ENCODE measurements around the gene CDH3. TPM values are rescaled to one million over a fixed set of nuclear protein-coding genes. Genes with fewer than 3 reads are reported as not detected.

Gene CDH3
- total and polyA plus RNA-seq, 8 donors: 0.30 to 5.2 (median 1.2) TPM

DNA sequence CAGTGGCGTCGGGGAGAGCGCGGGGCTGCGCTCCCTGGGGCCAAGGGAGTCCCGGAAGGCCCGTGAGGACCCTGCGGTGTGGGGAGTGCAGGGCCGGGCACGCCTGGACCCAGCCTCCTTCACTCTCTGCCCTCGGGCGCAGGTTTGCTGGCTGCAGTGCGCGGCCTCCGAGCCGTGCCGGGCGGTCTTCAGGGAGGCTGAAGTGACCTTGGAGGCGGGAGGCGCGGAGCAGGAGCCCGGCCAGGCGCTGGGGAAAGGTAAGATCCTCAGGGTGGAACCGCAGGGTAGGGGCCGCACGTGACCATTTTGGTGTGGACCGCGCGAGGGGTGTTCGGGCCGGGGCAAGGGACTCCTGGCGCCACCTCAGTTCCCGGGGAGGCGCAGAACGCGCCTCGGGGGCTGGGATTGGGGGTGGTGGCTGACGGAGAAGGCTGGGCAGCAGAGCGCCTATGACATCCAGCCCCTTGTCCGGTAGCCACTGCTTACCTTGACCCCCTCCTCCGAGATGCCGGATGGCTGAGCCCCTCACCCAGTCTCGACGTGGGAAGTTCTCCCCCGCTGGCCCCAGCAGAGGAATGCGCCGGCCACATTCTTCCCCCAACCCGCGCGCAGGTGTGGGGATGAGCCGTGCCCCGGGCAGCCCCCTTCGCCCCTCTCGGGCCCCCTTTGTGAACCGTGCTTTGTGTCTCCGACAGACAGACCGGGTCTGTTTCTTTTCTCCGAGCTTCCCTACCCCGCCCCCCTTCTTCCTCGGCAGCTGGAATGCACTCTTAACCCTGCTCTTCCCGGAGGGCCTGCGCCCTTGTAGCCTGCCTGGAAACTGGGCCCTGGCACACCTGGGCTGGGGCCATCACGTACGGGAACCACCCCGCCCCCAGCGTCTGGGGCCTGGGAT, 631 bp downstream of the CDH3 start:
- peak; percentile 66 to 76 (median 71) for ATAC-seq
- Histone ChIP-seq H3K36me3 (no peaks in the 10 kb centered on the region), H3K27me3 (no peaks in the 10 kb centered on the region), H3K4me1 (peaks cover 0 to 10% (median 5%) of the 10 kb centered on the region in 3 donors), H3K4me3 (peak overlapping the region; percentile 11 to 55 (median 46)), H3K9me3 (no peaks in the 10 kb centered on the region), H3K27ac (no peak overlapping the region)
- no peak for FAIRE-seq
- whole genome bisulfite sequencing, 2 donors: 2% methylated on average over 60 to 66 of the region's 66 CpGs
- DNase-seq: peak in 4 of 6 donors; percentile 20 to 83 (median 50)
- intact Hi-C loops (cut with DNase I): no loop called here
- TF ChIP-seq CTCF (IDR thresholded peaks at IDR 0.05): no peak

GRCh38 chr16:68646953-68647659, 2.0 kb downstream of the CDH3 start:
- no peak for FAIRE-seq
- no peak for TF ChIP-seq CTCF (IDR thresholded peaks at IDR 0.05)
- Histone ChIP-seq H3K4me3 (no peak overlapping the region), H3K4me1 (peaks cover 0 to 10% (median 5%) of the 10 kb centered on the region in 3 donors), H3K36me3 (no peaks in the 10 kb centered on the region), H3K27ac (no peak overlapping the region), H3K9me3 (no peaks in the 10 kb centered on the region), H3K27me3 (no peaks in the 10 kb centered on the region)
- no peak for DNase-seq
- whole genome bisulfite sequencing, 2 donors: 83 to 86% methylated on average over 18 of the region's 18 CpGs
- intact Hi-C loops (cut with DNase I): no loop called here
- no peak for ATAC-seq

DNA sequence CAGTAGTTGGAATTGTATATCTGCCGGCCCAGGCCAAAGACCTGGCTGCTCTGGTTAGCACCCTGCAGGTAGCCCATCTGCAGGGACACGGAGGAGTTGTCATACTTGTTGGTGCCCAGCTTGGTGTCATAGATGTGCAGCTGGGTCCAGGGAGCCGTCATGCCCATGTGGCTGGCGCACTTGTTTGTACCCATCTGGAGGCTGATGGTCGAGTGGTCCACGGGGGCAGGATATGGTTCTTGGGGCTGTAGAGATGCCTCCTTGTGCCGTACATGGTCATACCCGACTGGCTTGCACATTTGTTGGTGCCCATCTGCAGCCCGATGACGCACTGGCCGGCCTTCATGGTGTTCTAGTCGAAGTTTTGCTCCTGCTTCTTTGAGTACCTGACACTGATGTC, 6.0 kb downstream of the CDH3 start:
- intact Hi-C loops (cut with DNase I): no loop called here
- H3K4me3 ChIP-seq: no peak overlapping the region
- no peaks in the 10 kb centered on the region for H3K9me3 ChIP-seq
- DNase-seq: no peak
- H3K27ac ChIP-seq: no peak overlapping the region
- no peaks in the 10 kb centered on the region for H3K4me1 ChIP-seq
- no peaks in the 10 kb centered on the region for H3K36me3 ChIP-seq
- no peak for TF ChIP-seq CTCF (IDR thresholded peaks at IDR 0.05)
- WGBS, 2 donors: 75 to 87% methylated on average over 12 of the region's 12 CpGs
- no peak for FAIRE-seq
- ATAC-seq: no peak
- no peaks in the 10 kb centered on the region for H3K27me3 ChIP-seq

DNA sequence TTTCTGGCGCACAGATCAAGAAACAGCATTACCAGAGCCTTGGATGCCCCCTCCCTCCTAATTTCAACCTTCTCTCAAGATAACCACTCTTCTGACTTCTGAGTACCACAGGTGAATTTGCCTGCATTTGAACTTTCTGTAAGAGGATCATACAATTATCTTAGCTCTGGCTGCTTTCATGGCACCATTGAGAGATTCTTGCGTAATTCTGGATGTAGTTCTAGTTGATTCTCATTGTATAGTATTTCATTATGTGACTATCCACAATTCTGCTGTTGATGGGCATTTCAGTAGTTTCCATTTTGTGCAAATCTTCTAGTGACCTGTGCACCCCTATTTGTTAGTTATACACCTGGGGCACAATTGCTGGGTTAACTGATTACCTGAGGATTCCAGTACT, 7.5 kb downstream of the CDH3 start:
- no peak overlapping the region for H3K4me3 ChIP-seq
- DNase-seq (no peak), FAIRE-seq (no peak), ATAC-seq (no peak)
- TF ChIP-seq CTCF (IDR thresholded peaks at IDR 0.05): no peak
- no peaks in the 10 kb centered on the region for H3K9me3 ChIP-seq
- no peaks in the 10 kb centered on the region for H3K4me1 ChIP-seq
- no peak overlapping the region for H3K27ac ChIP-seq
- WGBS, 2 donors: 90 to 96% methylated on average over 2 of the region's 2 CpGs
- no peaks in the 10 kb centered on the region for H3K36me3 ChIP-seq
- H3K27me3 ChIP-seq: no peaks in the 10 kb centered on the region
- intact Hi-C loops (cut with DNase I): no loop called here
